Measurements from ENCODE around the gene WRAP53.
A peak's percentile ranks its signal among the peaks of the same experiment; 100 is the strongest.

Gene WRAP53

GRCh38 chr17:7647018-7647417 is 41.3 kb upstream of the WRAP53 start:
- H2BK5ac ChIP-seq (ENCODE audit: low read length), result no peak overlapping the region
- H3K4me2 ChIP-seq (ENCODE audit: low read length), result no peak overlapping the region
- no peak overlapping the region for H3K27ac ChIP-seq (ENCODE audit: low read depth, low read length)
- no peak overlapping the region for H2BK120ac ChIP-seq (ENCODE audit: low read depth, low read length)
- H4K5ac ChIP-seq (ENCODE audit: low read length), result no peak overlapping the region
- no peak for DNase-seq
- peaks cover 3% of the 10 kb centered on the region for H3K4me1 ChIP-seq (ENCODE audit: control insufficient read depth, low read depth, low read length)
- no peak overlapping the region for H3K4me3 ChIP-seq (ENCODE audit: low read length)
- no peak overlapping the region for H3K18ac ChIP-seq (ENCODE audit: low read length)
- no peaks in the 10 kb centered on the region for H3K79me1 ChIP-seq (ENCODE audit: low read length)
- no peaks in the 10 kb centered on the region for H3K36me3 ChIP-seq (ENCODE audit: control insufficient read depth, insufficient read depth, low read length)
- H2BK15ac ChIP-seq (replicated peaks; ENCODE audit: low read depth), result no peak overlapping the region
- H2AK5ac ChIP-seq (ENCODE audit: low read length), result no peak overlapping the region
- H4K8ac ChIP-seq (ENCODE audit: low read depth, low read length), result no peak overlapping the region
- no peaks in the 10 kb centered on the region for H3K79me2 ChIP-seq (ENCODE audit: control insufficient read depth, insufficient read depth, low read length)
- H3K56ac ChIP-seq (ENCODE audit: low read length), result no peak overlapping the region
- WGBS (ENCODE audit: extremely low coverage, insufficient coverage, low lambda C conversion rate), result no CpG with 5 or more reads among the region's 4 CpGs
- no peak overlapping the region for H3K23ac ChIP-seq (ENCODE audit: low read length)
- peaks cover 4% of the 10 kb centered on the region for H3K27me3 ChIP-seq (ENCODE audit: insufficient read depth, low read length, poor library complexity)
- H3K4ac ChIP-seq (ENCODE audit: low read depth, low read length), result no peak overlapping the region
- no peak overlapping the region for H3K9ac ChIP-seq (ENCODE audit: low read length)

- Histone ChIP-seq H4K8ac (ENCODE audit: low read depth, low read length) (no peak within 1 kb of the TSS), H2AK5ac (ENCODE audit: low read length) (no peak within 1 kb of the TSS), H3K79me2 (ENCODE audit: control insufficient read depth, insufficient read depth, low read length) (no peaks in the 10 kb centered on the region), H3K79me1 (ENCODE audit: low read length) (no peaks in the 10 kb centered on the region), H4K5ac (ENCODE audit: low read length) (no peak within 1 kb of the TSS), H3K23ac (ENCODE audit: low read length) (peak within 1 kb of the TSS; percentile 57), H3K36me3 (ENCODE audit: control insufficient read depth, insufficient read depth, low read length) (no peaks in the 10 kb centered on the region), H3K27me3 (ENCODE audit: insufficient read depth, low read length, poor library complexity) (peaks cover 7% of the 10 kb centered on the region), H2BK15ac (replicated peaks; ENCODE audit: low read depth) (no peak within 1 kb of the TSS), H3K4me2 (ENCODE audit: low read length) (peak within 1 kb of the TSS; percentile 69), H3K4ac (ENCODE audit: low read depth, low read length) (no peak within 1 kb of the TSS), H3K9ac (ENCODE audit: low read length) (peak within 1 kb of the TSS; percentile 47), H2BK5ac (ENCODE audit: low read length) (no peak within 1 kb of the TSS), H3K4me3 (ENCODE audit: low read length) (peak within 1 kb of the TSS; percentile 19), H3K56ac (ENCODE audit: low read length) (peak within 1 kb of the TSS; percentile 79), H3K4me1 (ENCODE audit: control insufficient read depth, low read depth, low read length) (peaks cover 3% of the 10 kb centered on the region), H3K27ac (ENCODE audit: low read depth, low read length) (no peak within 1 kb of the TSS), H2BK120ac (ENCODE audit: low read depth, low read length) (no peak within 1 kb of the TSS), H3K18ac (ENCODE audit: low read length) (no peak within 1 kb of the TSS)
- WGBS (ENCODE audit: extremely low coverage, insufficient coverage, low lambda C conversion rate), result no CpG with 5 or more reads among the region's 34 CpGs
- DNase-seq, result peak; percentile 96
Measured at GRCh38 chr17:7650509-7651096, 37.7 kb upstream of the WRAP53 start, which contains the start of gene ATP1B2. ATP1B2 (plus strand) TSS chr17:7650926; CDS start chr17:7651519, 593 bp downstream.

- Histone ChIP-seq H3K36me3 (ENCODE audit: control insufficient read depth, insufficient read depth, low read length) (no peaks in the 10 kb centered on the region), H3K56ac (ENCODE audit: low read length) (peak overlapping the region; percentile 79), H3K27ac (ENCODE audit: low read depth, low read length) (no peak overlapping the region), H3K18ac (ENCODE audit: low read length) (no peak overlapping the region), H3K4me2 (ENCODE audit: low read length) (peak overlapping the region; percentile 69), H2BK120ac (ENCODE audit: low read depth, low read length) (no peak overlapping the region), H3K4me1 (ENCODE audit: control insufficient read depth, low read depth, low read length) (peaks cover 3% of the 10 kb centered on the region), H2AK5ac (ENCODE audit: low read length) (no peak overlapping the region), H3K4ac (ENCODE audit: low read depth, low read length) (no peak overlapping the region), H3K9ac (ENCODE audit: low read length) (peak overlapping the region; percentile 47), H3K79me1 (ENCODE audit: low read length) (no peaks in the 10 kb centered on the region), H4K8ac (ENCODE audit: low read depth, low read length) (no peak overlapping the region), H2BK5ac (ENCODE audit: low read length) (no peak overlapping the region), H4K5ac (ENCODE audit: low read length) (no peak overlapping the region), H3K4me3 (ENCODE audit: low read length) (peak overlapping the region; percentile 19), H3K23ac (ENCODE audit: low read length) (peak overlapping the region; percentile 57), H3K27me3 (ENCODE audit: insufficient read depth, low read length, poor library complexity) (peaks cover 7% of the 10 kb centered on the region), H3K79me2 (ENCODE audit: control insufficient read depth, insufficient read depth, low read length) (no peaks in the 10 kb centered on the region), H2BK15ac (replicated peaks; ENCODE audit: low read depth) (no peak overlapping the region)
- WGBS (ENCODE audit: extremely low coverage, insufficient coverage, low lambda C conversion rate), result no CpG with 5 or more reads among the region's 45 CpGs
- no peak for DNase-seq
Measured at GRCh38 chr17:7651097-7651664, 37.1 kb upstream of the WRAP53 start.

- H2BK120ac ChIP-seq (ENCODE audit: low read depth, low read length), result no peak overlapping the region
- no CpG with 5 or more reads among the region's 54 CpGs for WGBS (ENCODE audit: extremely low coverage, insufficient coverage, low lambda C conversion rate)
- no peak overlapping the region for H3K4ac ChIP-seq (ENCODE audit: low read depth, low read length)
- H3K18ac ChIP-seq (ENCODE audit: low read length), result no peak overlapping the region
- no peak for DNase-seq
- peaks cover 5% of the 10 kb centered on the region for H3K4me1 ChIP-seq (ENCODE audit: control insufficient read depth, low read depth, low read length)
- H3K79me2 ChIP-seq (ENCODE audit: control insufficient read depth, insufficient read depth, low read length), result no peaks in the 10 kb centered on the region
- peaks cover 7% of the 10 kb centered on the region for H3K27me3 ChIP-seq (ENCODE audit: insufficient read depth, low read length, poor library complexity)
- H3K9ac ChIP-seq (ENCODE audit: low read length), result peak overlapping the region; percentile 47
- no peaks in the 10 kb centered on the region for H3K36me3 ChIP-seq (ENCODE audit: control insufficient read depth, insufficient read depth, low read length)
- H3K23ac ChIP-seq (ENCODE audit: low read length), result peak overlapping the region; percentile 57
- no peak overlapping the region for H4K8ac ChIP-seq (ENCODE audit: low read depth, low read length)
- no peak overlapping the region for H2AK5ac ChIP-seq (ENCODE audit: low read length)
- no peaks in the 10 kb centered on the region for H3K79me1 ChIP-seq (ENCODE audit: low read length)
- H3K56ac ChIP-seq (ENCODE audit: low read length), result peak overlapping the region; percentile 79
- H4K5ac ChIP-seq (ENCODE audit: low read length), result no peak overlapping the region
- no peak overlapping the region for H3K4me3 ChIP-seq (ENCODE audit: low read length)
- H2BK15ac ChIP-seq (replicated peaks; ENCODE audit: low read depth), result no peak overlapping the region
- no peak overlapping the region for H2BK5ac ChIP-seq (ENCODE audit: low read length)
- peak overlapping the region; percentile 69 for H3K4me2 ChIP-seq (ENCODE audit: low read length)
- H3K27ac ChIP-seq (ENCODE audit: low read depth, low read length), result no peak overlapping the region
Measured at GRCh38 chr17:7651665-7652387, 36.5 kb upstream of the WRAP53 start.

GRCh38 chr17:7652388-7653356 is 35.6 kb upstream of the WRAP53 start:
- Histone ChIP-seq H3K79me1 (ENCODE audit: low read length) (no peaks in the 10 kb centered on the region), H3K23ac (ENCODE audit: low read length) (no peak overlapping the region), H3K9ac (ENCODE audit: low read length) (no peak overlapping the region), H3K4me3 (ENCODE audit: low read length) (no peak overlapping the region), H3K56ac (ENCODE audit: low read length) (no peak overlapping the region), H3K27ac (ENCODE audit: low read depth, low read length) (no peak overlapping the region), H4K5ac (ENCODE audit: low read length) (no peak overlapping the region), H3K27me3 (ENCODE audit: insufficient read depth, low read length, poor library complexity) (peaks cover 7% of the 10 kb centered on the region), H2AK5ac (ENCODE audit: low read length) (no peak overlapping the region), H2BK15ac (replicated peaks; ENCODE audit: low read depth) (no peak overlapping the region), H4K8ac (ENCODE audit: low read depth, low read length) (no peak overlapping the region), H3K4me1 (ENCODE audit: control insufficient read depth, low read depth, low read length) (peaks cover 5% of the 10 kb centered on the region), H3K4ac (ENCODE audit: low read depth, low read length) (no peak overlapping the region), H3K36me3 (ENCODE audit: control insufficient read depth, insufficient read depth, low read length) (no peaks in the 10 kb centered on the region), H3K79me2 (ENCODE audit: control insufficient read depth, insufficient read depth, low read length) (no peaks in the 10 kb centered on the region), H3K18ac (ENCODE audit: low read length) (no peak overlapping the region), H3K4me2 (ENCODE audit: low read length) (no peak overlapping the region), H2BK120ac (ENCODE audit: low read depth, low read length) (no peak overlapping the region), H2BK5ac (ENCODE audit: low read length) (no peak overlapping the region)
- no CpG with 5 or more reads among the region's 12 CpGs for WGBS (ENCODE audit: extremely low coverage, insufficient coverage, low lambda C conversion rate)
- no peak for DNase-seq
